Psoas muscle (tissue), 8 donors: ENCODE measurements around the gene CNKSR2. TPM values are rescaled to one million over a fixed set of nuclear protein-coding genes. Genes with fewer than 3 reads are reported as not detected.

Experiments
- ATAC-seq, 4 donors: fragments of 200-7000 bp; cut with Tn5 transposase; one replicate each; pipeline ENCODE4 v1.9.1; 2020; ENCODE audit warnings: moderate library complexity in 3 of 4, mild to moderate bottlenecking in 2 of 4
- DNase-seq, 2 donors: peaks; one replicate each; pipeline ENCODE4 v3.0.0-alpha.2; 2020
- H3K27ac ChIP-seq: fragments of 200-600 bp; one replicate; pipeline ENCODE4 v1.8.0; 2022
- H3K27me3 ChIP-seq, 3 donors: fragments of 200-600 bp in 1 of 3; one replicate each; pipeline versions ENCODE4 v1.6.1 to v1.8.0; 2013 to 2022; ENCODE audit warnings: low read length in 2 of 3, mild to moderate bottlenecking in 2 of 3, moderate library complexity in 1 of 3; ENCODE audit not compliant: insufficient read depth in 3 of 3
- H3K36me3 ChIP-seq, 2 donors: fragments of 200-600 bp in 1 of 2; one replicate each; pipeline versions ENCODE4 v1.6.1 to v1.8.0; 2013 to 2022; ENCODE audit warnings: low read depth in 1 of 2, mild to moderate bottlenecking in 1 of 2, moderate library complexity in 1 of 2; ENCODE audit not compliant: insufficient read depth in 1 of 2
- H3K4me1 ChIP-seq: fragments of 200-600 bp; one replicate; pipeline ENCODE4 v1.8.0; 2022
- H3K4me3 ChIP-seq: fragments of 200-600 bp; one replicate; pipeline ENCODE4 v1.8.0; 2022; ENCODE audit warnings: mild to moderate bottlenecking
- H3K9me3 ChIP-seq: fragments of 200-600 bp; one replicate; pipeline ENCODE4 v1.8.0; 2022
- WGBS, 3 donors: extraction: QIAGEN DNeasy Blood & Tissue Kit; methylation state at CpG; one replicate each; pipeline versions ENCODE4 v1.1.6 to v1.1.7; 2013; 5-methylcytosine and 5-hydroxymethylcytosine counted together
- intact Hi-C, 2 donors: fragments of 100-400 bp; cut with DNase I; formaldehyde crosslinking; loops; one replicate each; pipeline versions ENCODE4 v1.11.0 to v1.14.2; 2022
- polyA plus RNA-seq, 3 donors: library from polyadenylated mRNA; stranded (reverse); fragments of 200-250 nt; gene quantifications; one replicate each; pipeline ENCODE4 v1.2.3, GENCODE V29; 2013
- total RNA-seq, 4 donors: library from RNA; stranded (reverse); fragmentation: NEBNext Ultra II Directional in 2 of 4; extraction: Animal tissue kit (Norgen Biotek cat#: 25700) in 2 of 4; gene quantifications; one replicate each; pipeline versions ENCODE4 v1.2.1 to v1.2.4, GENCODE V29; 2021 to 2023
- TF ChIP-seq, protein P1 (sequence below): fragments of 200-600 bp; IDR thresholded peaks from one replicate; pipeline ENCODE4 v1.8.0; 2022; ENCODE audit warnings: antibody characterized with exemption
- donor health status: healthy with polysubstance abuse.
- donor health status: DM: no; HTN: no; CAD: no; lungs with moderate emphysema.
- donor health status: Bipolar disorder and iron deficiency.
- donor health status: healthy.
- donor health status: DM: yes; HTN: yes; CAD: no.
- donor health status: DM: no; HTN: no; CAD: no.
- donor health status: DM: no; HTN: no; CAD: no.
- donor health status: DM: yes; HTN: yes; CAD: no.

CNKSR2 gene
- total and polyA plus RNA-seq, 7 donors, result 0.10 to 0.36 (median 0.16) TPM

GRCh38 chrX:21660156-21660555 lies 285.9 kb downstream of the CNKSR2 start:
- intact Hi-C loops, result no loop called here
- WGBS, 3 donors, result 35 to 56% (median 44%) methylated on average over 2 of the region's 2 CpGs

DNA sequence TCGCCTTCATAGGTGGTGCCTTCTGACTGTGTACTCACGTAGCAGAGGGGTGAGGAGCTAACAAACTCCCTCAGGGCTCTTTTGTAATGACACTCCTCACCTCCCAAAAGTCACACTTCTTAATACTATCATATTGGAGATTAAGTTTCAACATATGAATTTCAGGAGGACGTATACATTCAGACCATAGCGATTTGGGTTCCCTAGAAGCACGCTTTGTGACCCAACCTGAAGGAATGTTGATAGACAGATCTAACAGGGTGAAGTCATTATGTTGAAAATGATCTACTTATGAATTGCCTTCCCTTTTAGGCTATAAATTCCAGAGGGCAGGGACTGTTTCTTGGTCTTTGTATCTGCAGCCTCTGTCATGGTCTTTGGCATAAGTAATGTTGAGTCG lies 287.1 kb downstream of the CNKSR2 start:
- Histone ChIP-seq H3K4me3 (peak overlapping the region; percentile 65), H3K4me1 (no peaks in the 10 kb centered on the region), H3K9me3 (no peaks in the 10 kb centered on the region), H3K36me3 (no peaks in the 10 kb centered on the region), H3K27ac (peak overlapping the region; percentile 94), H3K27me3 (no peaks in the 10 kb centered on the region)
- TF ChIP-seq, protein P1, sequence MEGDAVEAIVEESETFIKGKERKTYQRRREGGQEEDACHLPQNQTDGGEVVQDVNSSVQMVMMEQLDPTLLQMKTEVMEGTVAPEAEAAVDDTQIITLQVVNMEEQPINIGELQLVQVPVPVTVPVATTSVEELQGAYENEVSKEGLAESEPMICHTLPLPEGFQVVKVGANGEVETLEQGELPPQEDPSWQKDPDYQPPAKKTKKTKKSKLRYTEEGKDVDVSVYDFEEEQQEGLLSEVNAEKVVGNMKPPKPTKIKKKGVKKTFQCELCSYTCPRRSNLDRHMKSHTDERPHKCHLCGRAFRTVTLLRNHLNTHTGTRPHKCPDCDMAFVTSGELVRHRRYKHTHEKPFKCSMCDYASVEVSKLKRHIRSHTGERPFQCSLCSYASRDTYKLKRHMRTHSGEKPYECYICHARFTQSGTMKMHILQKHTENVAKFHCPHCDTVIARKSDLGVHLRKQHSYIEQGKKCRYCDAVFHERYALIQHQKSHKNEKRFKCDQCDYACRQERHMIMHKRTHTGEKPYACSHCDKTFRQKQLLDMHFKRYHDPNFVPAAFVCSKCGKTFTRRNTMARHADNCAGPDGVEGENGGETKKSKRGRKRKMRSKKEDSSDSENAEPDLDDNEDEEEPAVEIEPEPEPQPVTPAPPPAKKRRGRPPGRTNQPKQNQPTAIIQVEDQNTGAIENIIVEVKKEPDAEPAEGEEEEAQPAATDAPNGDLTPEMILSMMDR, result no peak
- intact Hi-C loops, result no loop called here
- DNase-seq, result no peak
- no peak for ATAC-seq
- 34 to 56% (median 39%) methylated on average over 6 of the region's 6 CpGs for WGBS, 3 donors

More at GRCh38 chrX:21660156-21660555, 285.9 kb downstream of the CNKSR2 start:
- DNase-seq, result no peak
- H3K36me3 ChIP-seq, result no peaks in the 10 kb centered on the region
- no peak for ATAC-seq
- H3K27ac ChIP-seq, result peak overlapping the region; percentile 94
- no peaks in the 10 kb centered on the region for H3K4me1 ChIP-seq
- TF ChIP-seq, protein P1, result no peak
- peak overlapping the region; percentile 65 for H3K4me3 ChIP-seq
- no peaks in the 10 kb centered on the region for H3K27me3 ChIP-seq
- no peaks in the 10 kb centered on the region for H3K9me3 ChIP-seq

DNA sequence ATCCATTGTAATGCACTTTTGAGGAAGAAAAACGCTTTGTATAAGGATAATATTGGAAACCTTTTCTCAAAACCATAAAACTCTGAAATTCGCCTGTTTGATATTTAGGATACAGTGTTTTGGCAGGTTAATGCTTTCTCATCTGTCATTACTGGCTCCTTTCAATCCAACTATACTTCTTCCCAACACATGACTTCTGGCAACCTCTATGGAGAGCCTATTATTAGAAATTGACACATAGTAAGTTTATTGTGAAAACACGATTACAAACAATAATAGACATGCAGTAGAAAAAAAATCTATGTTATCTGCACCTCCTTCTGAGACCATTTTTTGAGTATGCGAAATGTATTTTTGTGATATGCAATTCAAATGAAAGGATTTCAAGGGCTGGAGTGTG lies 288.5 kb downstream of the CNKSR2 start:
- Histone ChIP-seq H3K9me3 (no peaks in the 10 kb centered on the region), H3K4me3 (no peak overlapping the region), H3K36me3 (no peaks in the 10 kb centered on the region), H3K4me1 (no peaks in the 10 kb centered on the region), H3K27me3 (no peaks in the 10 kb centered on the region), H3K27ac (peak overlapping the region; percentile 94)
- intact Hi-C loops, result no loop called here
- TF ChIP-seq, protein P1, result no peak
- no peak for DNase-seq
- peak in 3 of 4 donors; percentile 19 to 48 (median 28) for ATAC-seq
- 37 to 54% (median 50%) methylated on average over 4 of the region's 4 CpGs for WGBS, 3 donors

GRCh38 chrX:21666252-21666651 lies 292.0 kb downstream of the CNKSR2 start:
- H3K4me1 ChIP-seq, result no peaks in the 10 kb centered on the region
- H3K27me3 ChIP-seq, result no peaks in the 10 kb centered on the region
- H3K9me3 ChIP-seq, result no peaks in the 10 kb centered on the region
- whole genome bisulfite sequencing, 3 donors, result 55 to 67% (median 58%) methylated on average over 4 of the region's 4 CpGs
- peak overlapping the region; percentile 68 for H3K27ac ChIP-seq
- intact Hi-C loops, result no loop called here
- ATAC-seq, result peak; percentile 3 to 24 (median 20)
- no peak for DNase-seq
- H3K36me3 ChIP-seq, result no peaks in the 10 kb centered on the region
- no peak overlapping the region for H3K4me3 ChIP-seq
- TF ChIP-seq, protein P1, result no peak

DNA sequence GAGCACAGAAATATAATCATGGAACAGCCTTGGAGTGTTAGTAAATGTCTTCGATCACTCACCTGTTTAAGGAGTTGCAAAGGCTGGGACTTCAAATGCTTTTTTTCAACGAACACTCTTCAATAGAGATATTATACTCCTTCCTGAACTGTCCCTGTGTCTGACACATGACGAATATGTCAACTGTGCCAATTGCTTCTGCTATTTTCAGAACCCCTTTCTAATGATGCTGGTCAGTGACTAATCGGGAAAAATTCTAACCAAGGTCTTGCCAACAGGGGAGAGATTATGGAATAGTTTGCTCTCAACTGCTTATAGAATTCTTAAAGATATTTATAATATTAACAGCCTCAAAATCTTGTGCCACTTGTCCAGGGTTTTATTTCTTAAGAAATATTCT lies 292.5 kb downstream of the CNKSR2 start:
- no peaks in the 10 kb centered on the region for H3K36me3 ChIP-seq
- H3K9me3 ChIP-seq, result no peaks in the 10 kb centered on the region
- intact Hi-C loops, result no loop called here
- ATAC-seq (peak; percentile 77 to 86 (median 83)), DNase-seq (no peak)
- no peaks in the 10 kb centered on the region for H3K4me1 ChIP-seq
- WGBS, 3 donors, result 35 to 50% (median 42%) methylated on average over 4 of the region's 4 CpGs
- peak overlapping the region; percentile 68 for H3K27ac ChIP-seq
- no peak overlapping the region for H3K4me3 ChIP-seq
- no peaks in the 10 kb centered on the region for H3K27me3 ChIP-seq
- TF ChIP-seq, protein P1, result no peak
